ENCODE measurements around the gene LAD1. TPM values are rescaled to one million over a fixed set of nuclear protein-coding genes. Genes with fewer than 3 reads are reported as not detected.

LAD1 gene
- polyA plus RNA-seq, 1 experiment: 0.04 TPM

DNA sequence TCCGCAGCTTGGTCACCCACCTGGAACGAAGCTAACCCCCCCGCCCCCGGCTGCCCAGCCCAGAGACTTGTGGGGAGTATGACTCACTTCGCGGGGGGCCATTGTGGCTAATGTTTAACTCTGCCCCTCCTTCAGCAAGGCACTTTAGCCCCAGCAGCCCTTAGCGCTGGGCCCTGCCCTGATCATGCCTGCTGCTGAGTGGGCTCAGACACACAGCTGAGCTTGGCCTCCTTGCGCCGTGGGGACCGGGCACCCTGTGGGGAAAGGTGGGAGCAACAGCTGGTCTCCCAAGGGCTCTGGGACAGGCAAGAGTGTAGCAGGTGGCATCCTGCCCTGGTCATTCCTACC lies 6.3 kb upstream of the LAD1 start:
- TF ChIP-seq, protein P1, sequence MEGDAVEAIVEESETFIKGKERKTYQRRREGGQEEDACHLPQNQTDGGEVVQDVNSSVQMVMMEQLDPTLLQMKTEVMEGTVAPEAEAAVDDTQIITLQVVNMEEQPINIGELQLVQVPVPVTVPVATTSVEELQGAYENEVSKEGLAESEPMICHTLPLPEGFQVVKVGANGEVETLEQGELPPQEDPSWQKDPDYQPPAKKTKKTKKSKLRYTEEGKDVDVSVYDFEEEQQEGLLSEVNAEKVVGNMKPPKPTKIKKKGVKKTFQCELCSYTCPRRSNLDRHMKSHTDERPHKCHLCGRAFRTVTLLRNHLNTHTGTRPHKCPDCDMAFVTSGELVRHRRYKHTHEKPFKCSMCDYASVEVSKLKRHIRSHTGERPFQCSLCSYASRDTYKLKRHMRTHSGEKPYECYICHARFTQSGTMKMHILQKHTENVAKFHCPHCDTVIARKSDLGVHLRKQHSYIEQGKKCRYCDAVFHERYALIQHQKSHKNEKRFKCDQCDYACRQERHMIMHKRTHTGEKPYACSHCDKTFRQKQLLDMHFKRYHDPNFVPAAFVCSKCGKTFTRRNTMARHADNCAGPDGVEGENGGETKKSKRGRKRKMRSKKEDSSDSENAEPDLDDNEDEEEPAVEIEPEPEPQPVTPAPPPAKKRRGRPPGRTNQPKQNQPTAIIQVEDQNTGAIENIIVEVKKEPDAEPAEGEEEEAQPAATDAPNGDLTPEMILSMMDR (IDR thresholded peaks at IDR 0.05; ENCODE audit: low read depth, low read length): no peak
- no peak for DNase-seq (ENCODE audit: low read depth, low spot score)
- POLR2A ChIA-PET: no interaction called here
- H3K4me3 ChIP-seq (ENCODE audit: low read depth, low read length): no peak overlapping the region
- no peak overlapping the region for H3K27ac ChIP-seq (ENCODE audit: low read depth, low read length)
- H3K9me3 ChIP-seq (ENCODE audit: control insufficient read depth, insufficient read depth, low read length): no peaks in the 10 kb centered on the region
- CTCF ChIA-PET: interaction anchor here (0.5 to 3.5 kb wide), 8 partner anchors 13 to 150 kb away, joined by 3 to 27 read pairs (median 4); no protein-coding TSS in a partner anchor
- peaks cover 62% of the 10 kb centered on the region for H3K27me3 ChIP-seq (ENCODE audit: control insufficient read depth, insufficient read depth, low read length)

DNA sequence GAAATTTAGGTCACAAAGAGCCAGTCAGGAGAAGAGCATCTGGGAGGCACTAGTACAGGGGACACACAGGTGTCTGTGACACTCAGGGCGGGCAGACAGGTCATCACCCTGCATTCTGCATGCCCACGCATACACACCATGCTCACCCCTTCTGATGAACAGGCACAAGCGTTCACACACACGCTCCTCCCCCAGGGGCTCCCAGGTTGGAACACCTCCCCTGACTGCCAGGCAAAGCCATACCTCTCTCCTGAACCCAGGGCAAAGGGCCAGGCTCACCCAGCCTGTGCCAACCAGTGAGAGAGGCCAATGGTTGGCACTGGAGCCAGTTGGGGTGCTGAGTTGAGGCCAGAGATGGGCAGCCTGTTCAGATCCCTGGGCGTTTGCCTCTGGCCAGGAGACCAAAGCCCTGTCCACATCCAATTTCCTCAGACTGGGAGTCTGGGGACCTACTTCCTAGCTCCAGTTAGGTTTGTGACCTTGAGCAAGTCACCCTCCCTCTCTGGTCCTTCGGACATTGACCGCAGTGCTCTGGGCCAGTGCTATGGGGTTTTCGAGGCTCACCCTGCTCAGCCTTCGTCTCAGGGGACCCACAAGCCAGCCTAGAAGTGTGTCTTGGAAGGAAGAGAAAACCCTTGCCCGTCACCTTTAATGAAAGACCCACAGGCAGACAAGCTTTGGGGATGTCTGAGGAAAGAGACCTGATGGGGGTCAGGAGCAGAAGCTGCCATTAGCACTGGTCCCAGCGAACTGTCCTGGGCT lies 5.8 kb upstream of the LAD1 start:
- H3K27me3 ChIP-seq (ENCODE audit: control insufficient read depth, insufficient read depth, low read length): peaks cover 64% of the 10 kb centered on the region
- CTCF ChIA-PET: interaction anchor here (0.5 to 3.5 kb wide), 5 partner anchors 16 to 150 kb away, joined by 4 to 27 read pairs (median 4); no protein-coding TSS in a partner anchor
- POLR2A ChIA-PET: no interaction called here

DNA sequence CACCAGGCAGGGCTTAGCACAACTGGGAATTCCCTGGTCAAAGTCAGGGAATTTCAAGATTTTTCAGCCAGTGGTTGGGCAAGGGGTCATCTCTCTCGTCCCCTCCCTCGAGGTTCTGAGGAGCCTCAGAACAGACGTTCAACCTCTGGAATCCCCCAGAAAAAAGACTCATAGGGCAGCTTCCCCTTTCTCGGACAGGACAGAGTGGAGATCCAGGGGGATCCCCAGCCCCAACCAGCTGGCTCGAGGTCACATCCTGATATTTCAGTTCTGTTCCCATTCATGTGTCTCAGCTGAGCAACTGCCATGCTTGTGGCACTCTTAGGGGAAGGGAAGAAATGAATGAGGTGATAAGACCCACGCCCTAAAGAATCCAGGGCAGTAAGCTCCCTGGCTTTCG lies 4.9 kb upstream of the LAD1 start:
- Histone ChIP-seq H3K4me3 (ENCODE audit: low read depth, low read length) (no peak overlapping the region), H3K27ac (ENCODE audit: low read depth, low read length) (no peak overlapping the region), H3K27me3 (ENCODE audit: control insufficient read depth, insufficient read depth, low read length) (peaks cover 60% of the 10 kb centered on the region), H3K9me3 (ENCODE audit: control insufficient read depth, insufficient read depth, low read length) (no peaks in the 10 kb centered on the region; the same call in 1 of the 2 replicates)
- ChIA-PET POLR2A (no interaction called here), CTCF (no interaction called here)
- TF ChIP-seq, protein P1 (IDR thresholded peaks at IDR 0.05; ENCODE audit: low read depth, low read length): no peak
- no peak for DNase-seq (ENCODE audit: low read depth, low spot score)

More for the DNA sequence above, 5.8 kb upstream of the LAD1 start:
- Histone ChIP-seq H3K4me3 (ENCODE audit: low read depth, low read length) (no peak overlapping the region), H3K9me3 (ENCODE audit: control insufficient read depth, insufficient read depth, low read length) (no peaks in the 10 kb centered on the region), H3K27ac (ENCODE audit: low read depth, low read length) (no peak overlapping the region)
- no peak for DNase-seq (ENCODE audit: low read depth, low spot score)
- TF ChIP-seq, protein P1 (IDR thresholded peaks at IDR 0.05; ENCODE audit: low read depth, low read length): no peak

DNA sequence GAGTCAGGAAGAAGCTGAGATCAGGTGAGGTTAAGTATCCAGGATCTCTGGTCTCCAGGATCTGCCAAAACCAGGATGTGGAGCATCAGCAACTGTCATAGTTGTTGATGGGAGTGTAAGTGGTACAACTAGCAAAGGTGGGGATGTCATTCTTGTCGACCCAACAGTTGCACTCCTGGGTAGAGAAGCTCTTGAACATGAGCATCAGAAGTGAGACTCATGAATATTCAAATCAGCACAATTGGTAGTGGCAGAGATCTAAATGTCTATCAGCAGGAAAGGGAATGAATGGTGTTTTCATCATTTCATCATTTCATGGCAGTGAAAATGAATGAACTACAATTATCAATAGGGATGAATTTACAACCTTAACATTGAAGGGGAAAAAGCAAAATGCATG lies 4.2 kb upstream of the LAD1 start:
- no peaks in the 10 kb centered on the region; the same call in 1 of the 2 replicates for H3K9me3 ChIP-seq (ENCODE audit: control insufficient read depth, insufficient read depth, low read length)
- no peak overlapping the region for H3K4me3 ChIP-seq (ENCODE audit: low read depth, low read length)
- no peak for DNase-seq (ENCODE audit: low read depth, low spot score)
- H3K27me3 ChIP-seq (ENCODE audit: control insufficient read depth, insufficient read depth, low read length): peaks cover 61% of the 10 kb centered on the region
- POLR2A ChIA-PET: no interaction called here
- no peak overlapping the region for H3K27ac ChIP-seq (ENCODE audit: low read depth, low read length)
- CTCF ChIA-PET: interaction anchor here (0.7 to 1.1 kb wide), 4 partner anchors 18 to 149 kb away, joined by 3 to 5 read pairs (median 4); no protein-coding TSS in a partner anchor
- TF ChIP-seq, protein P1 (IDR thresholded peaks at IDR 0.05; ENCODE audit: low read depth, low read length): no peak

DNA sequence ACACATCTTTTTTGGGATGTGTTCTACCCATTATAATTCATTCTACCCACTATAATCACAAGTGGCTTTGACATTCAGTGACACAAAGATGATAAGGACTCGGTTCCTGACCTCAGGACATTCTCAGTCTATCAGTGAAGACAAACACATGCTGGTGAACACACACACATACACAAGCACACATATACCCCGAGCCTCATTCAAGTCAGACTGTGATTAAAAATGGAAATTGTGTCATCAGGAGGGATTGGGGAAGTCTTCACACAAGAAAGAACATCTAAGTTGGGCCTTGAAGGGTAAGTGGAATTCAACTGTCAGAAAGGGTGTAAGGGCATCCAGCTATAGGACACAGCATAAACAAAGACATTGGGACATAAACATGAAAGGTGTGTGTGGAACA lies 2.6 kb upstream of the LAD1 start:
- Histone ChIP-seq H3K27me3 (ENCODE audit: control insufficient read depth, insufficient read depth, low read length) (peaks cover 74% of the 10 kb centered on the region), H3K27ac (ENCODE audit: low read depth, low read length) (no peak overlapping the region), H3K9me3 (ENCODE audit: control insufficient read depth, insufficient read depth, low read length) (no peaks in the 10 kb centered on the region; the same call in 1 of the 2 replicates), H3K4me3 (ENCODE audit: low read depth, low read length) (no peak overlapping the region)
- TF ChIP-seq, protein P1 (IDR thresholded peaks at IDR 0.05; ENCODE audit: low read depth, low read length): no peak
- POLR2A ChIA-PET: no interaction called here
- no peak for DNase-seq (ENCODE audit: low read depth, low spot score)
- CTCF ChIA-PET: interaction anchor here (0.7 to 1.2 kb wide), 2 partner anchors 26 to 46 kb away, joined by 3 to 4 read pairs; no protein-coding TSS in a partner anchor
